Endothelial cell of umbilical vein (primary cell): ENCODE measurements around the gene GIGYF2. TPM values are rescaled to one million over a fixed set of nuclear protein-coding genes. Genes with fewer than 3 reads are reported as not detected.

Source experiments
- BruUV-seq: library from RNA; stranded (reverse); fragments of 400-500 nt; replicated peaks from 2 replicates; lab custom pipeline; 2021; lab: Mats Ljungman, UMichigan
- CTCF ChIA-PET: fragments of 300-600, 350-600 bp; sonication (Branson Sonifier 250); formaldehyde crosslinking; loops from one replicate; lab custom pipeline; 2021; ENCODE audit warnings: antibody characterized with exemption, inconsistent platforms; lab: Charles Lee
- POLR2A ChIA-PET: fragments of 300-600, 350-600 bp; sonication (Branson Sonifier 250); formaldehyde crosslinking; loops from one replicate; lab custom pipeline; 2021; ENCODE audit warnings: antibody characterized with exemption, inconsistent platforms; lab: Charles Lee
- DNase-seq: peaks from one replicate; pipeline ENCODE4 v3.0.0-alpha.2; 2011; ENCODE audit warnings: low read depth, low spot score
- FAIRE-seq: peaks from 2 replicates; lab custom pipeline; 2011; peaks lifted over from hg19 to GRCh38; lab: Jason Lieb, UNC
- H2AFZ ChIP-seq: 2 replicates; pipeline ENCODE4 v1.6.0; 2012; ENCODE audit warnings: low read depth, low read length, control low read depth, inconsistent platforms
- H3K27ac ChIP-seq: 2 replicates; pipeline ENCODE4 v1.5.1; 2011; ENCODE audit warnings: low read depth, mild to moderate bottlenecking, control low read depth, low read length, moderate library complexity; ENCODE audit not compliant: insufficient read depth
- H3K27me3 ChIP-seq, 2 experiments: 2 replicates each; pipeline versions ENCODE4 v1.6.0 to v1.6.1; 2011; ENCODE audit warnings: low read length in 2 of 2, mixed read lengths in 1 of 2; ENCODE audit not compliant: control insufficient read depth in 2 of 2, insufficient read depth in 2 of 2
- H3K36me3 ChIP-seq, 2 experiments: 2 replicates in 1 of 2; 3 replicates in 1 of 2; pipeline ENCODE4 v1.5.1; 2011; ENCODE audit warnings: low read length in 2 of 2, mild to moderate bottlenecking in 1 of 2, moderate library complexity in 1 of 2; ENCODE audit not compliant: control insufficient read depth in 2 of 2, insufficient read depth in 2 of 2; ENCODE audit errors: extremely low read depth in 1 of 2
- H3K4me1 ChIP-seq: 3 replicates; pipeline ENCODE4 v1.5.1; 2011; ENCODE audit warnings: mild to moderate bottlenecking, low read length; ENCODE audit not compliant: control insufficient read depth, insufficient read depth; ENCODE audit errors: extremely low read depth
- H3K4me2 ChIP-seq: 2 replicates; pipeline ENCODE4 v1.6.1; 2011; ENCODE audit warnings: low read length, control low read depth, mixed read lengths; ENCODE audit not compliant: insufficient read depth
- H3K4me3 ChIP-seq, 3 experiments: fragments of 200-600 bp in 1 of 3; sonication (generic), shearing (Covaris generic) in 1 of 3; replicated peaks in 1 of 3; 2 replicates each; pipeline ENCODE4 v1.5.1; 2011 to 2016; ENCODE audit warnings: control low read depth in 3 of 3, low read length in 3 of 3, mild to moderate bottlenecking in 2 of 3, inconsistent platforms in 1 of 3, low read depth in 1 of 3, moderate library complexity in 1 of 3; ENCODE audit not compliant: insufficient read depth in 1 of 3
- H3K79me2 ChIP-seq: 2 replicates; pipeline ENCODE4 v1.6.0; 2012; ENCODE audit warnings: low read length, inconsistent platforms; ENCODE audit not compliant: control insufficient read depth, insufficient read depth
- H3K9ac ChIP-seq: replicated peaks from 2 replicates; pipeline ENCODE3; 2011; ENCODE audit warnings: low read length, control low read depth; ENCODE audit not compliant: insufficient read depth; ENCODE audit errors: extremely low read depth
- H3K9me1 ChIP-seq: replicated peaks from 3 replicates; pipeline ENCODE4 v1.6.0; 2011; ENCODE audit warnings: mild to moderate bottlenecking, low read length; ENCODE audit not compliant: control insufficient read depth, insufficient read depth; ENCODE audit errors: extremely low read depth
- H3K9me3 ChIP-seq: replicated peaks from 2 replicates; pipeline ENCODE4 v1.5.1; 2012; ENCODE audit warnings: low read length, inconsistent platforms; ENCODE audit not compliant: control insufficient read depth, insufficient read depth
- H4K20me1 ChIP-seq: replicated peaks from 2 replicates; pipeline ENCODE3; 2011; ENCODE audit warnings: mild to moderate bottlenecking, low read length; ENCODE audit not compliant: control insufficient read depth, insufficient read depth; ENCODE audit errors: extremely low read depth
- EZH2 ChIP-seq: IDR thresholded peaks from 2 replicates; pipeline ENCODE4 v1.6.1; 2012; ENCODE audit warnings: borderline replicate concordance, low read depth, mild to moderate bottlenecking, moderate library complexity, low read length, inconsistent platforms; ENCODE audit not compliant: severe bottlenecking
- FOS ChIP-seq: IDR thresholded peaks from 2 replicates; pipeline ENCODE4 v1.6.1; 2011; ENCODE audit warnings: mild to moderate bottlenecking, low read length, moderate library complexity, borderline replicate concordance; ENCODE audit not compliant: insufficient read depth
- GATA2 ChIP-seq: IDR thresholded peaks from 2 replicates; pipeline ENCODE4 v1.7.0; 2011; ENCODE audit warnings: low read depth, mild to moderate bottlenecking, moderate library complexity, mixed read lengths, low read length; ENCODE audit not compliant: insufficient read length, insufficient read depth
- MYC ChIP-seq: IDR thresholded peaks from one replicate; pipeline ENCODE4 v1.6.1; 2011; ENCODE audit warnings: mild to moderate bottlenecking, low read depth, low read length
- POLR2A ChIP-seq: IDR thresholded peaks from 2 replicates; pipeline ENCODE4 v1.6.1; 2012; ENCODE audit warnings: low read depth, mild to moderate bottlenecking, control low read depth, low read length
- POLR2AphosphoS5 ChIP-seq: IDR thresholded peaks from 2 replicates; pipeline ENCODE4 v1.6.1; 2012; ENCODE audit warnings: low read depth, mild to moderate bottlenecking, control low read depth, low read length, moderate library complexity; ENCODE audit not compliant: insufficient read depth
- dilution Hi-C: fragments of 300-500 bp; cut with MboI; formaldehyde crosslinking; loops from one replicate; pipeline ENCODE4 v1.15.0; 2019; ENCODE audit warnings: low sequenced_read_pairs; ENCODE audit not compliant: extremely low pct_ligation_motif_present
- intact Hi-C: fragments of 100-400 bp; cut with micrococcal nuclease; formaldehyde crosslinking; loops from one replicate; pipeline ENCODE4 v1.10.0; 2022
- polyA plus RNA-seq, 4 experiments: library from polyadenylated mRNA; depleted of rRNA in 3 of 4; stranded (reverse) in 3 of 4; unstranded in 1 of 4; fragments of >200 nt; gene quantifications; 2 replicates each; pipeline versions ENCODE4 v1.2.1 to v1.2.3, GENCODE V29; 2011 to 2012; ENCODE audit warnings: missing spikeins in 1 of 4
- total RNA-seq: library from RNA; stranded (reverse); gene quantifications from 2 replicates; pipeline ENCODE4 v1.2.3, GENCODE V29; 2021
- TF ChIP-seq, protein P1 (sequence below), 2 donors: IDR thresholded peaks; 1 replicate in 1 of 2; 2 replicates in 1 of 2; pipeline ENCODE4 v1.5.1; 2011; ENCODE audit warnings: low read length in 2 of 2, mild to moderate bottlenecking in 2 of 2, moderate library complexity in 2 of 2, control low read depth in 1 of 2, inconsistent platforms in 1 of 2, low read depth in 1 of 2; ENCODE audit not compliant: insufficient read depth in 1 of 2; ENCODE audit errors: extremely low read depth in 1 of 2

GIGYF2 gene
- total and polyA plus RNA-seq, 2 donors (not counting 3 experiments of a cell fraction or from before 2014, with no cell fraction given) = 22.9 to 56.4 TPM

GRCh38 chr2:232728785-232729184, 31.7 kb downstream of the GIGYF2 start:
- ChIA-PET CTCF (interaction anchor here (1.1 to 1.5 kb wide), 3 partner anchors 9 to 18 kb away, joined by 4 to 5 read pairs (median 4); no protein-coding TSS in a partner anchor), POLR2A (no interaction called here)
- BruUV-seq = no TSS peak
- Histone ChIP-seq H3K4me2 (no peak overlapping the region), H3K27ac (no peak overlapping the region), H3K9me1 (no peaks in the 10 kb centered on the region), H2AFZ (no peak overlapping the region), H4K20me1 (peaks cover 5% of the 10 kb centered on the region), H3K4me3 (no peak overlapping the region), H3K27me3 (no peaks in the 10 kb centered on the region), H3K79me2 (peaks cover 62% of the 10 kb centered on the region), H3K9ac (no peak overlapping the region), H3K4me1 (no peaks in the 10 kb centered on the region), H3K9me3 (no peaks in the 10 kb centered on the region), H3K36me3 (peaks cover 2 to 9% of the 10 kb centered on the region in 2 experiments)
- DNase-seq (no peak), FAIRE-seq (no peak)
- intact Hi-C loops = no loop called here
- dilution Hi-C loops = no loop called here
- TF ChIP-seq MYC (no peak), GATA2 (no peak), EZH2 (no peak), POLR2AphosphoS5 (no peak), FOS (no peak), POLR2A (no peak)
- TF ChIP-seq, protein P1, sequence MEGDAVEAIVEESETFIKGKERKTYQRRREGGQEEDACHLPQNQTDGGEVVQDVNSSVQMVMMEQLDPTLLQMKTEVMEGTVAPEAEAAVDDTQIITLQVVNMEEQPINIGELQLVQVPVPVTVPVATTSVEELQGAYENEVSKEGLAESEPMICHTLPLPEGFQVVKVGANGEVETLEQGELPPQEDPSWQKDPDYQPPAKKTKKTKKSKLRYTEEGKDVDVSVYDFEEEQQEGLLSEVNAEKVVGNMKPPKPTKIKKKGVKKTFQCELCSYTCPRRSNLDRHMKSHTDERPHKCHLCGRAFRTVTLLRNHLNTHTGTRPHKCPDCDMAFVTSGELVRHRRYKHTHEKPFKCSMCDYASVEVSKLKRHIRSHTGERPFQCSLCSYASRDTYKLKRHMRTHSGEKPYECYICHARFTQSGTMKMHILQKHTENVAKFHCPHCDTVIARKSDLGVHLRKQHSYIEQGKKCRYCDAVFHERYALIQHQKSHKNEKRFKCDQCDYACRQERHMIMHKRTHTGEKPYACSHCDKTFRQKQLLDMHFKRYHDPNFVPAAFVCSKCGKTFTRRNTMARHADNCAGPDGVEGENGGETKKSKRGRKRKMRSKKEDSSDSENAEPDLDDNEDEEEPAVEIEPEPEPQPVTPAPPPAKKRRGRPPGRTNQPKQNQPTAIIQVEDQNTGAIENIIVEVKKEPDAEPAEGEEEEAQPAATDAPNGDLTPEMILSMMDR (IDR thresholded peaks at IDR 0.05; ENCODE audit: extremely low read depth in 1 of 2, insufficient read depth in 1 of 2, low read depth in 1 of 2, low read length in 2 of 2) = no peak
